NCI-H146 (cell line): ENCODE results near the gene DDX39A.
A peak's percentile ranks its signal among the peaks of the same experiment; 100 is the strongest.
"Not testable (repeated sequence)": the region's sequence is repeated elsewhere in the genome, so short reads cannot be mapped to it uniquely, and the experiment has no call there.

ENCODE experiments used
- DNase-seq: peaks from one replicate; lab custom pipeline; 2025; lab: John Stamatoyannopoulos, UW

Gene DDX39A

DNA sequence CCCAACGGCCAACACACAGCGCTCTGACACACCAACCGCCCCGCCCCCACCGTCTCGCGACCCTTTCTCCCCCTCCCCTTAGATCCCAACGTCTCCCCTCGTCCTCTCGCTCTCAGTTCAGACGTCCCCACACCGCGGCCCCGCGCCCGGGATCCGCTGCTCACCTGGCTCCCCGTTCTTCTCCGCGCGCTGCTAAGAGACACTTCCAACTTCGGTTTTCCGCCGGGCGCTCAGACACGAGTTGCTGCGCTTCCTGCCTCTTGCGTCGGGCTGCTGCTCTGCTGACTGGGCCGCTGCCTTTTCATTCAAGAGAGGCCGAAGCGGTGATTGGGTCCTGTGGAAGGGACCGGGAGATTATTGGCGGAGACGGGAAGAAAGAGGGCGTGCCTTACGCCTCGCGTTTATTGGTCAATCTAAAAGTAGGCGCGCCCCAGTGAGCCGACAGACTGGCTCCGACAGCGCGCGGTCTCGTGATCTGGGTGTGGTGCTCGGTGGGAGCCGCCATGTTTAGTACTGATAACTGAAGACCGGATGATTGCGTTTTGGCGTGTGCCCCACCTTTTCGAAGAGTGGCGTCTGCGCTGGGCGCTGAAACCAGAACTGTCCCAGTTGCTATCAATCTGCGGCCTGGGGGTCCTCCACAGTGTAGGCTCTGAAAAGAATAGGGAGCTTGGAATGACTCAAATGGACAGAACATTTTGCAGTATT is at the start of gene DDX39A:
Gene DDX39A (minus strand): TSS at position 236 of the 708 bp plus-strand sequence. CDS start 6,121 bp downstream, outside the sequence.
- DNase-seq, result peak; percentile 100

DNA sequence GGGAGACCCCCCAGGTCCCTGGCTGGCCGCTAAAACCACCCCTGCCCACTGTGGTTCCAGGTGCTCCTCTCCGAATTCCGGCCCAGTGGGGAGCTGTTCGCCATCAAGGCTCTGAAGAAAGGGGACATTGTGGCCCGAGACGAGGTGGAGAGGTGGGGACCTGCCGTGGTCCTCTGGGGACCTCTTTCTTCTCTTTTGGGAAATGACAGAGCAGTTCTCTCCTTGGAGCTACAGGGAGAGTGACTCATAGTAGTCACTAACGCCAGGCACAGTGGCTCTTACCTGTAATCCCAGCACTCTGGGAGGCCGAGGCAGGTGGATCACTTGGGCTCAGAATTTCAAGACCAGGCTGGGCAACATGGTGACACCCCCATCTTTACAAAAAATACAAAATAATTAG is 48.7 kb upstream of the DDX39A start:
- DNase-seq, result no peak

DNA sequence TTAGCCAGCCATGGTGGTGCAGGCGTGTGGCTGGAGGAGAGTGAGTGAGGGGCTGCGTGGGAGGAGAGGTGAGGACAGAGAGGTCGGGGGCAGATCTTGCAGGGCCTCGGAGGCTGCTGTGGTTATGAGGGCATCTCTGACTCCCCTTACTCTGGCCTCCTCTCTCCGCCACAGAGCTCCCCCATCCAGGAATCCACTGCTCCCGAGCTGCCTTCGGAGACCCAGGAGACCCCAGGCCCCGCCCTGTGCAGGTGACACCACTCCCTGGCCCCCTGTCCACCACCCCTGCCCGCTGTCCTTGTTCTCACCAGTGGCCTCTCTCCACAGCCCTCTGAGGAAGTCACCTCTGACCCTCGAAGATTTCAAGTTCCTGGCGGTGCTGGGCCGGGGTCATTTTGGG is 48.2 kb upstream of the DDX39A start:
- DNase-seq, result no peak

- DNase-seq, result no peak
These were observed 44.6 kb upstream of the DDX39A start for GRCh38 chr19:14463747-14464146.

GRCh38 chr19:14462401-14462800 is 43.3 kb upstream of the DDX39A start:
- DNase-seq, result not testable (repeated sequence)

DNA sequence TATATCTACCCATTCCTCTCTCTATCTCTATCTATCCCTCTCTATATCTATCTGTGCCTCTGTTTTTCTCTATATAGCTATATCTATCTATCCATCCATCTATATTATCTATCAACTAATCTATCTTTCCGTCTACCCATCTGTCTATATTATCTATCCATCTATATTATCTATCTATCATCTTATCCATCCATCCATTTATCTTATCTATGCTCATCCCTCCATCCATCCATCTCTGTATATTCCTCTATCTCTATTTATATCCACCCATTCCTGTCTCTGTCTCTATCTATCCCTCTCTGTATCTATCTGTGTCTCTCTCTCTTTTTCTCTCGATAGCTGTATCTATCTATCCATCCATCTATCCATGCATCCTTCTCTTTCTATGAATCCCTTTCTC is 41.8 kb upstream of the DDX39A start:
- no peak for DNase-seq

DNA sequence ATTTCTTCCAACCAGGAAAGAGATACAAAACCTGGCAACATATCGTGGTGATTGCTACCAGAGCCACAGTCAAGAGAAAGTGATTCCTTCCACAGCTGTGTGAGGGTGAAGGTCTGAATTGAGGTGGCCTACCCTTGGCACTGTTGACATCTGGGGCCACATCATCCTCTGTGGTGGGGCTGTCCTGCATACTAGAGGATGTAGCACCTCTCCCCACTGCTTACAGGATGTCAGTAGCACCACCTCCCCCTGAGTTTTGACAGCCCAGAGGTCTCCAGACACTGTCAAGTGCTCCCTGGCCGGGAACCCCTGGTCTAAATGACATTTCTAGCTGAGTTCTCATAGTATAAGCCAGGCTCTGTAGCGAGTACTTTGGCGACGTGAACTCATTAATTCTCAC is 40.6 kb upstream of the DDX39A start:
- DNase-seq, result no peak

GRCh38 chr19:14452303-14452702 is 33.2 kb upstream of the DDX39A start:
- not testable (repeated sequence) for DNase-seq

DNA sequence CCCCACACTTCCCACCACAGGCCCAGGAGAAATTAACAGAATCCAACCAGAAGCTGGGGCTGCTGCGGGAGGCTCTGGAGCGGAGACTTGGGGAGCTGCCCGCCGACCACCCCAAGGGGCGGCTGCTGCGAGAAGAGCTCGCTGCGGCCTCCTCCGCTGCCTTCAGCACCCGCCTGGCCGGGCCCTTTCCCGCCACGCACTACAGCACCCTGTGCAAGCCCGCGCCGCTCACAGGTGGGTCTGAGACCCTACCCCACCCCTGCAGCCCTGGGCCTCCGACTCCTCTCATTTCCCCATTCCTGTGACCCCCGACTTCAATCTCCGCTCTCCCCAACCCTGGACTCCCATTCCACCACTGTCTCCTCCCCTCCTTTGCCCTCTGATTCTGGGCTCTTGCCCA is 31.7 kb upstream of the DDX39A start:
- DNase-seq, result no peak

GRCh38 chr19:14450168-14450874 is 31.2 kb upstream of the DDX39A start:
- peak; percentile 35 for DNase-seq

DNA sequence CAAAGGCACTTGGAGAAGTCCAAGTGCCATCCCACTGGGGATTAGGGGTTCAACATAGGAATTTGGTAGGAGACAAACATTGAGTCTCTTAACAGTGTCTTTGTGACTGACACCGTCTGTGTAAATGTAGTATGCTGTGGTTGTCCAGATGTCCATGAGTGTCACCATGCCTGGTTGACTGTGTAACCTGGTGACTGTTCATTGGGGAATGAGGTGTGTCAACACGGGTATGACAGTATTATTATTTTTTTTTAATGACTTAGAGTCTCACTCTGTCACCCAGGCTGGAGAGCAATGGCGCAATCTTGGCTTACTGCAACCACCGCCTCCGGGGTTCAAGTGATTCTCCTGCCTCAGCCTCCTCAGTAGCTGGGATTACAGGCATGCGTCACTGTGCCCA is 30.2 kb upstream of the DDX39A start:
- DNase-seq, result no peak

DNA sequence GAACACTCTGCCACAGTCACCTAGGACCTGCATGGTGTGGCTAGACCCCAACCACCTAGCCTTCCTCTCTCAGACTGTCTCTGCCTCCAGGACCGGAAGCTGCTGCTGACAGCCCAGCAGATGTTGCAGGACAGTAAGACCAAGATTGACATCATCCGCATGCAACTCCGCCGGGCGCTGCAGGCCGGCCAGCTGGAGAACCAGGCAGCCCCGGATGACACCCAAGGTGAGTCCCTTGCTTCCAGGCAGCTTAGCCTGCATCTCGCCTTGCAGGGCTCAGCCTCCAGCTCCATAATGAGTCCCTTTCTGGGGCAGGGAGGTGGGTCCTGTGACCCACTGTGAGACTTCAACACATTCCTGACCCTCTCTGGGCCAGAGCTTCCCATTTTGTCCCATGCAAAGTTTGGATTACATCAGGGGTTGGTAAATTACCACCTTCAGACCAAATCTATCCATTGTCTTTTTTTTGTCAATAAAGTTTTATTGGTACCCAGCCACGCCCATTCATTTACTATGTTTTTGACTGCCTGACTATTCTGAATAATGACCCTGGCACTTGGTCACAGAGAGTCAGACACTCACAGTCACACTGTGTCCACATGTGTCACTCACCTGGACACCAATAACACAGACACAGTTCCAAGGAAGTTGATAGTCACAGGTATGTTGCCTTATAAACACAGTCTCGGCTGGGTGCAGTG is 27.3 kb upstream of the DDX39A start:
- no peak for DNase-seq

GRCh38 chr19:14443632-14444216 is 24.6 kb upstream of the DDX39A start:
- DNase-seq, result no peak

DNA sequence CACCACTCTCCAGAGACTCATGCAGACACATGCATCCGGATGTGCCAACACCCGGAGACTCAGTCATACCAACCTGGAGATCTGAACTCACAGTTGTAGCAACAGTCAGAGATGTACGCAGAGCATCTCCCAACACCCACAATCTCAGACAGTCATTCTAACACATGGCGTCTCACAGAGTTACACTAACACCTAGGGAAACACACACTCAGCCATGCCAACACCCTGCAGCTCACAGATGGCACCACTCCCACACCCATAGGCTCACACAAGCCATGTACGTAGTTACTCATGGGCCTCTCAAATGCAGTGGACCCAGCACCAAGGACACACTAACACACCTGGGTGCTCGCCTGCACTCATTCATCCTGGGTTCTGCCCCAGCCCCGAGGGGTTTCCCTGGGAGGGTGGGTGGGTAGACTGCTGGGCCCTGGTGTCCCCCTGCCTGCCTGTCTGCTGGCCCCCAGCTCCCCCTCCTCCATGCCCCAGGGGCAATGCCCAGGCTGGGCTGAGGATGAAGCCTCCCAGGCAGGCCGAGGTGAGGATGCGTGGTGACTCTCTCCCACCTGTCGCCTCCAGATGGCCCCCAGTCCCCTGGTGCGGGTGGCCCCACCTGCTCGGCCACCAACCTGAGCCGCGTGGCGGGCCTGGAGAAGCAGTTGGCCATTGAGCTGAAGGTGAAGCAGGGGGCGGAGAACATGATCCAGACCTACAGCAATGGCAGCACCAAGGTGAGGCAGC is 23.9 kb upstream of the DDX39A start:
- no peak for DNase-seq

- no peak for DNase-seq
These were observed 22.1 kb upstream of the DDX39A start for GRCh38 chr19:14441041-14441938.

- no peak for DNase-seq
These were observed 20.9 kb upstream of the DDX39A start for GRCh38 chr19:14440049-14440448.

GRCh38 chr19:14439014-14439413 is 19.9 kb upstream of the DDX39A start:
- DNase-seq, result no peak

DNA sequence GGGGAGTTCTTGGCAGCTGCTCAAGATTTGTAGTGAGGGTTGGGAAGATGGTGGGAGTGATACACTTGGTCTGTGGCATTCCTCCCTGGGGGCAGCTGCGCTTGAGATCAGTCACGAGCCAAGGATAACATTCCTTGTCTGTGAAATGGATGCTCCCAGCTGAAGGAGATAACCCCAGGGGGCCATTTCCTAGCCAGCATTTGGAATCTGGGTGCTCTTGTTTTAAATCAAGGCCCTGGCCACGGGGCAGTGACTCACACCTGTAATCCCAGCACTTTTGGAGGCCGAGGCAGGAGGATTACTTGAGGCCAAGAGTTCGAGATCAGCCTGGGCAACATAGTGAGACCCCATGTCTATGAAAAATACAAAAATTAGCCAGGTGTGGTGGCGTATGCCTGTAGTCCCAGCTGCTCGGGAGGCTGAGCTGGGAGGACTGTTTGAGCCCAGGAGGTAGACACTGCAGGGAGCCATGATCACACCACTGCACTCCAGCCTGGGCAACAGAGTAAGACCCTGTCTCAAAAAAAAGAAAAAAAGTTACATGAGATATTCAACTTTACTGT is 18.5 kb upstream of the DDX39A start:
- no peak for DNase-seq

DNA sequence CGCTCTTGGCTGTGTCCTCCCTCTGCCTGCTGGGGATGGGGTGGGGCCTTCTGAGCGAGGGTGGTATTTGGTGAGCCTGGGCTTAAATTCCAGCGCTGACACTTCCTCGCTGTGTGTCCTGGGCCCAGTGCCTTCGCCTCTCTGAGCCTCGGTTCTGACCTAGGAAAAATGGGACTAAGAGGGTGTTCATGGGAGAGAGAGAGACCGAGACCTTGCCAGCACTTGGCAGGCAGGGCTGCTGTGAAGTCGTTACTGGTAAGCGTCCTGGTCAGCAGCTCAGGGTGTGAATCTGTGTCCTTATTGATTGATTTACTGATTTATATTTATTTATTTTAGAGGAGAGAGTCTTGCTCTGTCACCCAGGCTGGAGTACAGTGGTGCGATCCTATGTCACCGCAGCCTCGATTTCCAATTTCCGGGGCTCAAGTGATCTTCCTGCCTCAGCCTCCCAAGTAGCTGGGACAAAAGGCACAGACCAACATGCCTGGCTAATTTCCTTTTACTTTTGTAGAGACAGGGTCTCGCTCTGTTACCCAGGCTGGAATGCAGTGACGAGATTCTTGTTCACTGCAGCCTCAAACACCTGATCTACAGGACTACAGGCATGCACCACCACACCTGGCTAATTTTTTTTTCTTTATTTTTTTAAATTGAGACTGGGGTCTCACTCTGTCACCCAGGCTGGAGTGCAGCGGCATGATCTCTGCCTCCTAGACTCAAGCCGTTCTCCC is 16.3 kb upstream of the DDX39A start:
- DNase-seq, result no peak
